HepG2 (cell line): ENCODE results near the gene CELSR3. TPM values are rescaled to one million over a fixed set of nuclear protein-coding genes. Genes with fewer than 3 reads are reported as not detected.
A peak's percentile ranks its signal among the peaks of the same experiment; 100 is the strongest.

ENCODE experiments used
- DMAP1 ChIP-seq: IDR thresholded peaks from 2 replicates; pipeline ENCODE4 v1.6.1; 2016
- FLYWCH1 ChIP-seq: sonication (generic); formaldehyde crosslinking; IDR thresholded peaks from 2 replicates; pipeline ENCODE4 v1.8.1; 2023; ENCODE audit warnings: mild to moderate bottlenecking, missing genetic modification reagents
- GLMP ChIP-seq: sonication (generic); formaldehyde crosslinking; IDR thresholded peaks from 2 replicates; pipeline ENCODE4 v1.9.0; 2021; ENCODE audit warnings: missing genetic modification reagents, mild to moderate bottlenecking, borderline replicate concordance
- HOXA3 ChIP-seq: sonication (generic); formaldehyde crosslinking; IDR thresholded peaks from 2 replicates; pipeline ENCODE4 v1.5.0; 2020; ENCODE audit warnings: missing genetic modification reagents
- KMT2A ChIP-seq: sonication (generic); formaldehyde crosslinking; IDR thresholded peaks from 2 replicates; pipeline ENCODE4 v1.4.0; 2020; ENCODE audit warnings: missing genetic modification reagents
- MED1 ChIP-seq: sonication (generic); formaldehyde crosslinking; IDR thresholded peaks from 2 replicates; pipeline ENCODE4 v1.4.0; 2020; ENCODE audit warnings: missing genetic modification reagents
- MEIS1 ChIP-seq: sonication (generic); formaldehyde crosslinking; IDR thresholded peaks from 2 replicates; pipeline ENCODE4 v1.9.0; 2021; ENCODE audit warnings: mild to moderate bottlenecking, missing genetic modification reagents, moderate library complexity, borderline replicate concordance
- NFE2 ChIP-seq: sonication (generic); formaldehyde crosslinking; IDR thresholded peaks from 2 replicates; pipeline ENCODE4 v1.4.0; 2020; ENCODE audit warnings: missing genetic modification reagents
- NR2F2 ChIP-seq: IDR thresholded peaks from 2 replicates; pipeline ENCODE4 v1.6.1; 2012; ENCODE audit warnings: low read depth, inconsistent platforms, borderline replicate concordance
- PBX2 ChIP-seq: IDR thresholded peaks from 2 replicates; pipeline ENCODE4 v1.6.1; 2016; ENCODE audit warnings: control low read depth
- PHB2 ChIP-seq: fragments of 450-650 bp; IDR thresholded peaks from 2 replicates; pipeline ENCODE4 v1.6.1; 2018; ENCODE audit not compliant: partially characterized antibody
- SETDB1 ChIP-seq: sonication (generic); formaldehyde crosslinking; IDR thresholded peaks from 2 replicates; pipeline ENCODE4 v1.5.1; 2020; ENCODE audit warnings: missing genetic modification reagents, mild to moderate bottlenecking, borderline replicate concordance
- SP4 ChIP-seq: sonication (generic); formaldehyde crosslinking; IDR thresholded peaks from 2 replicates; pipeline ENCODE4 v1.8.1; 2023; ENCODE audit warnings: mild to moderate bottlenecking, missing genetic modification reagents
- TBX2 ChIP-seq: sonication (generic); formaldehyde crosslinking; IDR thresholded peaks from 2 replicates; pipeline ENCODE4 v1.5.0; 2020; ENCODE audit warnings: missing genetic modification reagents, mild to moderate bottlenecking, borderline replicate concordance
- TCF7L2 ChIP-seq: IDR thresholded peaks from 2 replicates; pipeline ENCODE4 v1.6.1; 2011; ENCODE audit warnings: mild to moderate bottlenecking, low read depth, low read length, moderate library complexity
- TEAD2 ChIP-seq: sonication (generic); formaldehyde crosslinking; IDR thresholded peaks from 2 replicates; pipeline ENCODE4 v1.9.0; 2021; ENCODE audit warnings: missing genetic modification reagents
- TFE3 ChIP-seq: IDR thresholded peaks from 2 replicates; pipeline ENCODE4 v1.6.1; 2016
- ZBTB43 ChIP-seq: sonication (generic); formaldehyde crosslinking; conservative IDR thresholded peaks from 2 replicates; pipeline ENCODE4 v1.4.0; 2020; ENCODE audit warnings: missing genetic modification reagents
- ZNF446 ChIP-seq: sonication (generic); formaldehyde crosslinking; IDR thresholded peaks from 2 replicates; pipeline ENCODE4 v1.5.0; 2020; ENCODE audit warnings: mild to moderate bottlenecking, missing genetic modification reagents
- ZNF546 ChIP-seq: sonication (generic); formaldehyde crosslinking; conservative IDR thresholded peaks from 2 replicates; pipeline ENCODE4 v1.8.1; 2023; ENCODE audit warnings: mild to moderate bottlenecking, missing genetic modification reagents
- ZNF576 ChIP-seq: sonication (generic); formaldehyde crosslinking; IDR thresholded peaks from 2 replicates; pipeline ENCODE4 v1.4.0; 2020; ENCODE audit warnings: mild to moderate bottlenecking, missing genetic modification reagents
- ZNF691 ChIP-seq: sonication (generic); formaldehyde crosslinking; IDR thresholded peaks from 2 replicates; pipeline ENCODE4 v1.4.0; 2020; ENCODE audit warnings: missing genetic modification reagents, low read depth, mild to moderate bottlenecking, borderline replicate concordance
- ZNF781 ChIP-seq: sonication (generic); formaldehyde crosslinking; IDR thresholded peaks from 2 replicates; pipeline ENCODE4 v1.5.1; 2020; ENCODE audit warnings: borderline replicate concordance, mild to moderate bottlenecking, missing genetic modification reagents; ENCODE audit errors: not compliant biosample characterization
- ZSCAN30 ChIP-seq: sonication (generic); formaldehyde crosslinking; IDR thresholded peaks from 2 replicates; pipeline ENCODE4 v1.5.0; 2020; ENCODE audit warnings: mild to moderate bottlenecking, missing genetic modification reagents
- polyA plus RNA-seq, 8 experiments: library from polyadenylated mRNA; depleted of rRNA in 3 of 8; stranded (reverse) in 7 of 8; unstranded in 1 of 8; fragments of >200 nt; fragmentation: Illumina TruSeq in 4 of 8; extraction: Trizol in 4 of 8; gene quantifications; 2 replicates each; pipeline versions ENCODE4 v1.2.1 to v1.2.3, GENCODE V29; 2011 to 2016; ENCODE audit warnings: low read depth in 4 of 8, missing spikeins in 1 of 8, mixed read lengths in 1 of 8; ENCODE audit not compliant: insufficient read depth in 1 of 8
- total RNA-seq, 5 experiments: library from RNA; depleted of rRNA; stranded (reverse); fragments of >200 nt; fragmentation: Illumina TruSeq; extraction: Trizol; gene quantifications; 2 replicates each; pipeline ENCODE4 v1.2.3, GENCODE V29; 2016; ENCODE audit warnings: low read depth in 1 of 5

The CELSR3 gene
- total and polyA plus RNA-seq, 2 of the 13 experiments (the other 11 are each of a cell fraction or from before 2014, with no cell fraction given) = 5.4 to 6.7 TPM

DNA sequence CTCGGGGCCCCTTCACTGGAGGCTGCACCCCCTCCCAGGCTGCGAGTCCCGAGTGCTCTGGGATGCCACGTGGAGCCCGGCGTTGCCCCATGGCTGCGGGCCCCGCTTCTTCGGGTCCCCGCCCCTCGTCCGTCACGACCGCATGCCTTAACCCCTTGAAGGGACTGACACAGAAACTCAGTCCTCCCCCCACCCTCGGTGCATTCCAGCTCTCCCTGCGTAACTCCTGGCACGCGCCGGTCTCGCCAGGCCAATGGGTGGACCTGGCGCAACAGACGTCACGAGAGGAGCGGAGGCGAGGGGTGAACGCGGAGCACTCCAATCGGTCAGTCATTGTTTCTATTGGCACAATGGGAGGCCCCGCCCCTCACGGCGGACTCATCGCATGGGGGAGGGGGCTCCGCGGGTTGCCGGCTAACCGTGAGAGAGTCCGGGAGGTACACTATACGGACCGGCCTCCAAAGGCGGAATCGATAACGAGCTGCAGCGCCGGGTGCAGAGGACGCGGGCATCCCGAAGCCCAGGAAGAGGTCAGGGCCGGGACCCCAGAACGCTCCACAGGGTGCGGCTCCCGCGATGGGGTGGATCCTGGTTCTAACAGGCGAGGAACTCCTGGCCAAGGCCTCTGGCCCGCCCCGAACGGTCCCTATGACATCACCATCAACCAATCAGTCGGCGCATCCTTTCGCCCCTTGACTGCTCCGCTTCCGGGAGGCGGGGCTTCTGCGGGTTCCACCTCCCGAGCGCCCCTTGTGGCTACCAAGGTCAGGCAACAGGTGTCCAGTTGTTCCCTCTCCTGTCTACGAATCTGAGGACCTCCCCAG is 1.0 kb upstream of the CELSR3 start (continued):
- TF ChIP-seq MED1 (CRISPR knock-in tag) (0 out of 2 replicates have a peak, but pooled peaks have one; percentile 42), TBX2 (CRISPR knock-in tag) (peak; percentile 89), ZBTB43 (CRISPR knock-in tag) (0 out of 2 replicates have a peak, but pooled peaks have one; percentile 62), PHB2 (no peak), ZNF576 (CRISPR knock-in tag) (peak; percentile 18; the same call in 1 of the 2 replicates), SETDB1 (CRISPR knock-in tag) (no peak), ZSCAN30 (CRISPR knock-in tag) (no peak), NFE2 (CRISPR knock-in tag) (no peak), ZNF781 (peak; percentile 38), ZNF446 (CRISPR knock-in tag) (no peak), ZNF691 (0 out of 2 replicates have a peak, but pooled peaks have one; percentile 35), MEIS1 (peak; percentile 74; the same call in 1 of the 2 replicates), NR2F2 (peak; percentile 64), GLMP (CRISPR knock-in tag) (no peak), KMT2A (CRISPR knock-in tag) (no peak), ZNF546 (CRISPR knock-in tag) (no peak), HOXA3 (peak; percentile 96), TCF7L2 (no peak), TEAD2 (peak; percentile 82; the same call in 1 of the 2 replicates), FLYWCH1 (no peak), TFE3 (peak; percentile 69), SP4 (CRISPR knock-in tag) (peak; percentile 86), DMAP1 (CRISPR knock-in tag) (peak; percentile 93; the same call in 1 of the 2 replicates), PBX2 (CRISPR knock-in tag) (0 out of 2 replicates have a peak, but pooled peaks have one; percentile 4)
